ENCODE data around the gene ADCY5. TPM values are rescaled to one million over a fixed set of nuclear protein-coding genes. Genes with fewer than 3 reads are reported as not detected.

Gene ADCY5
- total RNA-seq, 6 experiments from 2014 or later, result 0.09 to 0.95 (median 0.19) TPM

GRCh38 chr3:123449102-123449996 is 459 bp upstream of the ADCY5 start:
- peaks cover 50% of the 10 kb centered on the region for H3K27me3 Mint-ChIP-seq (ENCODE audit: insufficient read depth)
- H3K4me1 Mint-ChIP-seq (ENCODE audit: low read depth), result no peaks in the 10 kb centered on the region
- DNase-seq, result no peak
- H3K9me3 Mint-ChIP-seq, result no peaks in the 10 kb centered on the region
- no peak overlapping the region for H3K27ac Mint-ChIP-seq
- H3K36me3 Mint-ChIP-seq (ENCODE audit: low read depth), result peaks cover 5% of the 10 kb centered on the region; the same call in 1 of the 2 replicates
- peak overlapping the region; percentile 46; the same call in 1 of the 2 replicates for H3K4me3 Mint-ChIP-seq
- TF ChIP-seq CTCF (IDR thresholded peaks at IDR 0.05), result no peak

- H3K4me3 Mint-ChIP-seq, result no peak overlapping the region
- no peak for TF ChIP-seq CTCF (IDR thresholded peaks at IDR 0.05)
- peaks cover 57% of the 10 kb centered on the region for H3K27me3 Mint-ChIP-seq (ENCODE audit: insufficient read depth)
- peaks cover 5% of the 10 kb centered on the region; the same call in 1 of the 2 replicates for H3K36me3 Mint-ChIP-seq (ENCODE audit: low read depth)
- H3K27ac Mint-ChIP-seq, result no peak overlapping the region
- H3K9me3 Mint-ChIP-seq, result no peaks in the 10 kb centered on the region
- H3K4me1 Mint-ChIP-seq (ENCODE audit: low read depth), result no peaks in the 10 kb centered on the region
- no peak for DNase-seq
Measured at GRCh38 chr3:123447749-123448517, 957 bp downstream of the ADCY5 start.

- peaks cover 61% of the 10 kb centered on the region for H3K27me3 Mint-ChIP-seq (ENCODE audit: insufficient read depth)
- H3K27ac Mint-ChIP-seq, result no peak overlapping the region
- no peak overlapping the region for H3K4me3 Mint-ChIP-seq
- no peak for DNase-seq
- TF ChIP-seq CTCF (IDR thresholded peaks at IDR 0.05), result no peak
- no peaks in the 10 kb centered on the region for H3K4me1 Mint-ChIP-seq (ENCODE audit: low read depth)
- H3K36me3 Mint-ChIP-seq (ENCODE audit: low read depth), result peaks cover 5% of the 10 kb centered on the region; the same call in 1 of the 2 replicates
- no peaks in the 10 kb centered on the region for H3K9me3 Mint-ChIP-seq
Measured at GRCh38 chr3:123447416-123447748, 1.5 kb downstream of the ADCY5 start.

GRCh38 chr3:123446610-123447109 is 2.2 kb downstream of the ADCY5 start:
- no peak for TF ChIP-seq CTCF (IDR thresholded peaks at IDR 0.05)
- Mint-ChIP-seq H3K9me3 (no peaks in the 10 kb centered on the region), H3K4me1 (ENCODE audit: low read depth) (no peaks in the 10 kb centered on the region), H3K4me3 (no peak overlapping the region), H3K27me3 (ENCODE audit: insufficient read depth) (peaks cover 59% of the 10 kb centered on the region), H3K36me3 (ENCODE audit: low read depth) (peaks cover 5% of the 10 kb centered on the region; the same call in 1 of the 2 replicates), H3K27ac (no peak overlapping the region)
- DNase-seq, result no peak

- Mint-ChIP-seq H3K27me3 (ENCODE audit: insufficient read depth) (peaks cover 56% of the 10 kb centered on the region), H3K4me1 (ENCODE audit: low read depth) (no peaks in the 10 kb centered on the region), H3K4me3 (no peak overlapping the region), H3K27ac (no peak overlapping the region), H3K9me3 (no peaks in the 10 kb centered on the region), H3K36me3 (ENCODE audit: low read depth) (peaks cover 5% of the 10 kb centered on the region; the same call in 1 of the 2 replicates)
- DNase-seq, result no peak
- TF ChIP-seq CTCF (IDR thresholded peaks at IDR 0.05), result no peak
Measured at GRCh38 chr3:123446210-123446609, 2.7 kb downstream of the ADCY5 start.

Data from HFFc6 (cell line).